ENCODE results near the gene VEPH1.

VEPH1 gene

GRCh38 chr3:157471064-157471463 is 32.2 kb downstream of the VEPH1 start:
- ATAC-seq (ENCODE audit: insufficient read depth, low read depth) (no peak), DNase-seq (no peak)
- Histone ChIP-seq H3K27me3 (ENCODE audit: insufficient read depth, low read length, poor library complexity) (no peaks in the 10 kb centered on the region), H4K20me1 (ENCODE audit: insufficient read depth, low read length) (no peaks in the 10 kb centered on the region), H3K4me1 (ENCODE audit: insufficient read depth, low read length) (no peaks in the 10 kb centered on the region), H3K9ac (ENCODE audit: low read depth, low read length) (no peak overlapping the region), H3K27ac (ENCODE audit: low read length) (no peak overlapping the region), H3K4me3 (ENCODE audit: low read depth in 1 of 2, low read length in 2 of 2) (no peak overlapping the region), H3K9me3 (ENCODE audit: insufficient read depth, low read length, severe bottlenecking) (no peaks in the 10 kb centered on the region), H3K79me2 (ENCODE audit: insufficient read depth, low read length) (no peaks in the 10 kb centered on the region), H3K4me2 (ENCODE audit: insufficient read depth, low read length) (no peak overlapping the region), H2AFZ (ENCODE audit: low read depth, low read length) (no peak overlapping the region), H3K36me3 (ENCODE audit: insufficient read depth, low read length) (no peaks in the 10 kb centered on the region)
- TF ChIP-seq EZH2 (IDR thresholded peaks at IDR 0.05; ENCODE audit: borderline replicate concordance, low read depth, low read length, severe bottlenecking), result no peak
- no peak for TF ChIP-seq CTCF (IDR thresholded peaks at IDR 0.05; ENCODE audit: borderline replicate concordance, extremely low read depth, low read length, poor library complexity, severe bottlenecking)

- H4K20me1 ChIP-seq (ENCODE audit: insufficient read depth, low read length), result no peaks in the 10 kb centered on the region
- DNase-seq, result no peak
- ATAC-seq (ENCODE audit: insufficient read depth, low read depth), result no peak
- TF ChIP-seq EZH2 (IDR thresholded peaks at IDR 0.05; ENCODE audit: borderline replicate concordance, low read depth, low read length, severe bottlenecking) (no peak), CTCF (IDR thresholded peaks at IDR 0.05; ENCODE audit: borderline replicate concordance, extremely low read depth, low read length, poor library complexity, severe bottlenecking) (no peak)
- no peak overlapping the region for H3K4me2 ChIP-seq (ENCODE audit: insufficient read depth, low read length)
- no peaks in the 10 kb centered on the region for H3K4me1 ChIP-seq (ENCODE audit: insufficient read depth, low read length)
- H3K27ac ChIP-seq (ENCODE audit: low read length), result no peak overlapping the region
- no peaks in the 10 kb centered on the region for H3K27me3 ChIP-seq (ENCODE audit: insufficient read depth, low read length, poor library complexity)
- H3K36me3 ChIP-seq (ENCODE audit: insufficient read depth, low read length), result no peaks in the 10 kb centered on the region
- H3K9me3 ChIP-seq (ENCODE audit: insufficient read depth, low read length, severe bottlenecking), result no peaks in the 10 kb centered on the region
- H3K9ac ChIP-seq (ENCODE audit: low read depth, low read length), result no peak overlapping the region
- no peak overlapping the region for H2AFZ ChIP-seq (ENCODE audit: low read depth, low read length)
- no peaks in the 10 kb centered on the region for H3K79me2 ChIP-seq (ENCODE audit: insufficient read depth, low read length)
- H3K4me3 ChIP-seq (ENCODE audit: low read depth in 1 of 2, low read length in 2 of 2), result no peak overlapping the region
Observed at GRCh38 chr3:157469561-157470294, 33.5 kb downstream of the VEPH1 start.

GRCh38 chr3:157467200-157467599 is 36.0 kb downstream of the VEPH1 start:
- H3K36me3 ChIP-seq (ENCODE audit: insufficient read depth, low read length), result no peaks in the 10 kb centered on the region
- ATAC-seq (ENCODE audit: insufficient read depth, low read depth), result no peak
- no peak overlapping the region for H3K27ac ChIP-seq (ENCODE audit: low read length)
- H3K4me2 ChIP-seq (ENCODE audit: insufficient read depth, low read length), result no peak overlapping the region
- no peaks in the 10 kb centered on the region for H4K20me1 ChIP-seq (ENCODE audit: insufficient read depth, low read length)
- H3K4me3 ChIP-seq (ENCODE audit: low read depth in 1 of 2, low read length in 2 of 2), result no peak overlapping the region
- H3K9ac ChIP-seq (ENCODE audit: low read depth, low read length), result no peak overlapping the region
- DNase-seq, result no peak
- no peaks in the 10 kb centered on the region for H3K9me3 ChIP-seq (ENCODE audit: insufficient read depth, low read length, severe bottlenecking)
- no peak for TF ChIP-seq EZH2 (IDR thresholded peaks at IDR 0.05; ENCODE audit: borderline replicate concordance, low read depth, low read length, severe bottlenecking)
- no peak for TF ChIP-seq CTCF (IDR thresholded peaks at IDR 0.05; ENCODE audit: borderline replicate concordance, extremely low read depth, low read length, poor library complexity, severe bottlenecking)
- no peaks in the 10 kb centered on the region for H3K4me1 ChIP-seq (ENCODE audit: insufficient read depth, low read length)
- no peaks in the 10 kb centered on the region for H3K27me3 ChIP-seq (ENCODE audit: insufficient read depth, low read length, poor library complexity)
- no peak overlapping the region for H2AFZ ChIP-seq (ENCODE audit: low read depth, low read length)
- H3K79me2 ChIP-seq (ENCODE audit: insufficient read depth, low read length), result no peaks in the 10 kb centered on the region

All from DND-41 (cell line).